ENCODE data around the gene C20orf144.
A peak's percentile ranks its signal among the peaks of the same experiment; 100 is the strongest.

Gene C20orf144

GRCh38 chr20:33648396-33649004, 13.6 kb upstream of the C20orf144 start:
- Histone ChIP-seq H3K4me3 (no peak overlapping the region), H3K27ac (peak overlapping the region in 9 of 21 experiments; percentile 6 to 68 (median 54))

- peak overlapping the region in 5 of 21 experiments; percentile 0 to 67 (median 13) for H3K27ac ChIP-seq
- no peak overlapping the region for H3K4me3 ChIP-seq
Observed at GRCh38 chr20:33649201-33649681, 12.9 kb upstream of the C20orf144 start.

GRCh38 chr20:33650111-33650752, 11.9 kb upstream of the C20orf144 start:
- H3K4me3 ChIP-seq = no peak overlapping the region
- peak overlapping the region in 5 of 21 experiments; percentile 2 to 20 (median 13) for H3K27ac ChIP-seq

DNA sequence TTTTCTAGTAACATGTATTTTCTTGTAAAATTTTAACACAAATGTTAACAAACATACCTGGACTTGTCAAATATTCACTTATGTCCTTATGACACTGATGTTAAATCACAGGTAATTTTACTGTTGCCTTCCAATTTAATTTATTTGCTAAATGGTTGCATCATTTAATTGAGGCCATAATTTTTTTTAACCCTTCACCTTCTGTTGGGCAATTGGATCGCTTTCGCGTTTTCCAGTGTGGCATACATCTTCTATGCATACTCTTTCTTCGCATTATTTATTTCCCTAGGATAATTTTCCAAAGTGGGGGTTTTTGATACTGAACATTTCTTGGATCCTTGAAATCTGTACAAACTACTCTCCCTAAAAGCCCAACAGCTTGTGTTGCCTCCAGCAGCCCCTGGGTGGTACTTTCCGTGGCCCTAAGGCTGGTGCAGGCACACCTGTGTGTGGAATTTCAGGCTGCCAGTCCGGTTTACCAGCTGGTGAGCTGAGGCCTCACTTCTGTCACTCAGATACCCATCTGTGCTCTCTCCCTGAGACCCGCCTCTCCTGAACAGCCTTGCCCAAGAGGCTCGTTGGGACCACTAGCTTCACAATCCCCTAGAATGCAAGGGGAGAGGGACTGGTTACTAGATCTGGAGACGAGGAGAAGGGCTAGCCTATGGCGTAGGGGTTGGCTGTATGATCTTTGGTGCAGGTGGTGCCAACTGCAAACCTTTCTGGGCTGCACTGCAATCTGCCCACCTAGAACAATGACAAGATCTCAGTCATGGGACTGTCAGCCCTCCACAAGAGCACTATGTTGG, 11.2 kb upstream of the C20orf144 start:
- Histone ChIP-seq H3K27ac (peak overlapping the region in 7 of 21 experiments; percentile 6 to 61 (median 26)), H3K4me3 (no peak overlapping the region)

DNA sequence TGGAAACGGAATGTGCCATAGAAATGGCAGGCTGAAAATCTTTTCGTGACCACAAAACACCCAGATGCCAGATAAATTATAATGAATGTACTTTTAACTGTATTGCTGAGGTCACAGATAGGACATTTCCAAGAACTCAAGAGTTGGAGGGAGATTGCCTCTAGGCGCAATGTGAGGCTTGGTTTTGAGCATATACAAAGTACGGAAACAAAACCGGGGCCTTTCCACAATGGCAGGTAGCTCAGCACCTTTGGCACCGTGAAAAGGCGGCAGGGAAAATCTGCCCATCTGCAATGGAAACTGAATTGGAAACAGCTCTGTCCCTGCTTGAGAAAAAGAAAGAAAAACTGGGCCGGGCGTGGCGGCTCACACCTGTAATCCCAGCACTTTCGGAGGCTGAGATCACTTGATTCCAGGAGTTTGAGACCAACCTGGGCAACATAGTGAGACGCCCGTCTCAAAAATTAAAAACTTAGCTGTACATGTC, 10.5 kb upstream of the C20orf144 start:
- peak overlapping the region in 7 of 21 experiments; percentile 6 to 61 (median 26) for H3K27ac ChIP-seq
- H3K4me3 ChIP-seq = no peak overlapping the region

DNA sequence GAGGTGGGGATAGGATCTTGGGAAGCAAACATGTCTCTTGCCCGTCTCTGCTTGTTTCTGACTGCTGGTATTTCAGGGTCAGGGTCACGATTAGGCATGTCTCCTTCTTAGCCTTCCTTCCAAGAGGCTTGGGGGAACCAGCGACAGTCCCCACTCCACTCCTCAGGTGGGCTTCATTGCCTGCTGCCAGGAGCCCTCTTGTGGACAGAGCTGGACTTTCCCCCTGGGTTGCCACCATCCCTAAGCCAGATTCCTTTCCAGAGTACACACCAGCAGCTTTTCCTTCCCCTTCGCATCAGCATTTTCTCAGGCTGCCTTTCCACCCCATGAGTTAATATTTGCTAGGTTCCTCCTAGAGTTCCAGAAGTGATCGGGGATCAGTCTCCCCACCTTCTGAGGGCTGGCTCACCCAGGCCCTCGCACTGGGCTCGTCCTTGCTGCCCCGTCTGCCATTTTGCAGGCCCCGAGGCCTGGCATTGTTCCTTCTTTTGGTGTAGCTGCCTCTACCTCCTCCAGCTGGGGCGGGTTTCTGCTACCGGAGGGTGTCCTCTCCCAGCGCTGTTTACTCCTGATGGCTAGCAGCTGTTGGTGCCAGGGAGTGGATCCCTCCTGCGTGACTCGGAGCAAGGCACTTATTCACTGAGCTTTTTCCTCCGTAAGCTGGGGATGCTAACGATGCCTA, 8.8 kb upstream of the C20orf144 start:
- H3K4me3 ChIP-seq = no peak overlapping the region

DNA sequence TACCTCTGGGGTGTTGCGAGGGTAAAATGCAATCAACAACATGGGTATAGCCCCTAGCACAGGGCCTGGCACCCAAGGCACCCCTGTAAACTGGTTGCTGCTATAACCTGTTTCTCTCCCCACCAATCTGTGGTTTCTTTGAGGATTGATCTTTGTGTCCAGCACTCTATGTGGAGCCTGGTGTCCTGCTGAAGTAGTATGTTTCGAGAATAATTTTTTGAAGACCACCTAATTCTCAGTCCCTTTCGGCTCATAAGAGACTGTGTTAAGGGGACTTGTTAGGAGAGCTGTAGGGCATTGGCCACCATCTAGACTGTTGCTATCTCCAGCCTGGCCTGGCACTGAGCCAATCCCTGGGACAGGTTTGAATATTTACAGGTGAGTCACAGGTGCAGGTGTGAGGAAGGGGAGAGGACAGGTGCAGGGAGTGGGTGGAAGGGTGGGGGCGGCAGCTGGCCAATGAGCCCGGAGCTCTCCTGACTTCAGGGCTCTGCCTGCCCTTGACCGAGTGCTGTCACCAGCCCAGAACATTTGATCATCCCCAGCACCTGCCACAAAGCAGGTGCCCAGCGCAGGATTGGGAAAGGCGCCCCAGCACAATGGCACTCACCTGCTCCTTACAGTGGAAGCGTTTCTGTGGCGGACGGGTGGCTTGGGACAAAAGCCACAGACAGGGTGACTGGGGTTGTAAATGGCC, 8.1 kb upstream of the C20orf144 start:
- H3K27ac ChIP-seq = peak overlapping the region in 4 of 21 experiments; percentile 1 to 52 (median 38)
- H3K4me3 ChIP-seq = no peak overlapping the region

More for the DNA sequence above, 8.8 kb upstream of the C20orf144 start:
- peak overlapping the region in 4 of 21 experiments; percentile 1 to 63 (median 38) for H3K27ac ChIP-seq

- Histone ChIP-seq H3K27ac (peak overlapping the region in 1 of 21 experiments; percentile 52), H3K4me3 (no peak overlapping the region)
Observed at GRCh38 chr20:33654680-33655161, 7.4 kb upstream of the C20orf144 start.

DNA sequence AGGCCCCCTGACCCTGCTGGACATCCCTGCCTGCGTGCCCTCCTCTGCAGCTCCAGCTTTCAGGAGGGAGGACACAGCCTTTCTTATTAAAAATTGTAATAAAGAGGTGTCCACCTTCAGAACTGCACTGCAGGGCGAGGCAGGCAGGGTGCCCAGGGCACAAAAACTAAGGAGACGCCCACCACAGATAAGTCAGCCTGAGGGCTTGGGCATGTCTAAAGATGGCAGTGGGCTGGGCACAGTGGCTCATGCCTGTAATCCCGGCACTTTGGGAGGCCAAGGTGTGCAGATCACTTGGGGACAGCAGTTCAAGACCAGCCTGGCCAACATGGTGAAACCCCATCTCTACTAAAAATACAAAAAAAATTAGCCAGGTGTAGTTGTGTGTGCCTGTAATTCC, 7.0 kb upstream of the C20orf144 start:
- H3K27ac ChIP-seq = no peak overlapping the region
- H3K4me3 ChIP-seq = no peak overlapping the region

- Histone ChIP-seq H3K4me3 (no peak overlapping the region), H3K27ac (no peak overlapping the region)
Observed at GRCh38 chr20:33656010-33656782, 5.9 kb upstream of the C20orf144 start.

- Histone ChIP-seq H3K27ac (no peak overlapping the region), H3K4me3 (no peak overlapping the region)
Observed at GRCh38 chr20:33656783-33657703, 5.1 kb upstream of the C20orf144 start.

GRCh38 chr20:33657704-33658095, 4.4 kb upstream of the C20orf144 start:
- Histone ChIP-seq H3K4me3 (no peak overlapping the region), H3K27ac (no peak overlapping the region)

DNA sequence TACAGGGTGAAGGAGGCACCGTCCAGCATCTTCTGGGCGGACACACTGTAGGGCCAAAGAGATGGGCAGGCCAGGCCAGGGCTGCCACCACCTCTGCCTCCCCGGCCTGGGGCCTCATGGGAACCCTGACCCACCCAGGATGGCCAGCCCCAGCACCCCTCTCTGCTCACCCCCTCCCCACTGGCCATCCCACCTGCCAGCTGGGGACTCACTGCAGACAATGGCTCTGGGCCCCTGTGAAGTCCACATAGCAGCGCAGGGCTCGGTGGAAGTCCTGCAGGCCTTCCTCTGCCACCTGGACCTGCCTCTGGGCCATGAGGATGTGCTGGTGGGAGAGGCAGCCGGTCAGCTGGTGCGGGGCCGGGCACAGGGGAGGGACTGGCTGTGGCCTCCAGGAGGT, 3.6 kb upstream of the C20orf144 start:
- no peak overlapping the region for H3K27ac ChIP-seq
- no peak overlapping the region for H3K4me3 ChIP-seq

DNA sequence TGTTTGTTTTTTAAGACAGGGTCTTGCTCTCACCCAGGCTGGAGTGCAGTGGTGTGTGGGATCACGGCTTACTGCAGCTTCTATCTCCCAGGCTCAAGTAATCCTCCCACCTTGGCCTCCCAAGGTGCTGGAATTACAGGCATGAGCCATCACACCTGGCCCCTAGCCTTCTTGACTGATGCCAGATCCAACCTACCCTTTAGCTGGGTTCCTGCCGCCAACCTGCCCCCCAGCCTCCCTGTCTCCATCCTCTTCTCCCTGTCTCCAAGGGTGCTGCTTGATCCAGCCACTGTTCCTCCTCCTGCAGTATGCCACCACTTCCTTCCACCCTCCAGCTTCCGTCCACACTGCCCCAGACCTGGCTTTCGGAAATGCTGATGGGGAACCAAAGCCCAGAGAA, 3.2 kb upstream of the C20orf144 start:
- Histone ChIP-seq H3K27ac (no peak overlapping the region), H3K4me3 (no peak overlapping the region)

DNA sequence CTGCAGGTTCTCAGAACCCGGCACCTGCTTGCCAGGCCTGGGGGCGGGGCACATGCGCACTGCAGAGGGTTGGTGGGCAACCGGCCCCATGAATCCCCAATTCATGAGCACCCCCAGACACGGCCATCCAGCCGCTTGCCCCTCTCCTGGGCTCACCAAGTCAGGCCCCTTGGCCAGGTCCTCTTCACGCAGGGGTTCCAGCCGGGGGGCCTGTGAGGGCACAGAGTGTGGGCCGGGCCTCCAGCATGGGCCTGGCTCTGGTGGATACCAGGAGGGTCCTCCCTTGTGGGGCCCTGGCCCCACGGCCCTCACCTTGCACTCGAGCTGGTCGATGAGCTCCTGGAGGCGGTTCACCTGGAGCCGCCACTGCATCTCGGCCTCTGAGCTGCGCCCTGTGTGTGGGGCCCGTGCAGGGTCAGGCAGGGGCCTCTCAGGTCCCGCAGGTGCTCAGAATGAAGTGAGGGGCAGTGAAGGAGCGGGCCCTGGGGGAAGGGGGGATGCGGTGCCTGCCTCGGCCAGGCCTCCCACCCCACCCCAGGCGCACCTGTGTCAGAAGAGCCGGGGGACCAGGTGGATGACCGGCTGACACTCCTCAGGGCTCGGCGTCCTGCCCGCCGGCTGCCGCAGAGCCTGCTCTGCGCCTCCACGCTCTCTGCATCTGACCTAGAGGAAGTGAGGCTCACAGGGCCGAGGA, 2.6 kb upstream of the C20orf144 start:
- Histone ChIP-seq H3K4me3 (no peak overlapping the region), H3K27ac (no peak overlapping the region)

DNA sequence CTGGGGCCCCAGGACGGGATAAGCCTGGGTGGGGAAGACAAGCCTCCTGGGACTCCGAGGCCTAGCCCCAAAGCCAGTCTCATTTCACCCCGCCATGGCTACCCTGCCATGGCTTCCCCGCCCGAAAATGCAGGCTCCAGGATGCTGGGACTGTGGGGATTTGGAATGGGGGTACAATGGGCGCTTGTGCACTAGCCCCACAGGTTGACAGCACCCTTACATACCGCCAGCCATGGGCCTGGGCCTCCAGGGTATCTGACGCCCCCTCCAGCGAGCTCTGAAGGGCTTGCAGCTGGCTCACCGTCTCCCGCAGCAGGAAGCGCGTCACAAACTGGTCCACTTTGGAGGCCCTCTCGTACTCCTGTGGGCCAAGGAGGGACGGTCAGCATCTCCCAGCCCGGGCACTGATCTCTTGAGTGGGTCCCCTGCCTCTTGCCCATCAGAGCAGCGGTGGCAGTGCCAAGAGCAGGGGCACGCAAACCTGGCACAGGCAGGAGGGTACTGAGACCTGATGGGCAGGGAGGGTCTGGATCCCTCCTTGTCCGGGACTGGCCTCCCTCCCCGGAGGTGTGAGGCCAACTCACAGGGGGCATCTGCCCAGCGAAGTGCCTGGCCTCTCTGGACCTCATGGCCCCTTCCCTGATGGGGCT, 2.0 kb upstream of the C20orf144 start:
- Histone ChIP-seq H3K4me3 (no peak overlapping the region), H3K27ac (no peak overlapping the region)

Measured in skin epidermis (tissue), 12 donors.